K562 (cell line): ENCODE data around the gene CACNA1C. TPM values are rescaled to one million over a fixed set of nuclear protein-coding genes. Genes with fewer than 3 reads are reported as not detected.

Source experiments
- ATAC-seq: fragments of 200-7000 bp; cut with Tn5 transposase; 3 replicates; pipeline ENCODE4 v1.9.1; 2020; ENCODE audit warnings: moderate library complexity
- BruUV-seq: library from RNA; stranded (reverse); fragments of 400-500 nt; replicated peaks from 2 replicates; lab custom pipeline; 2021; lab: Mats Ljungman, UMichigan
- CTCF ChIA-PET: fragments of 300-600 bp; formaldehyde crosslinking; extraction: SDS; loops from one replicate; lab custom pipeline; 2021; ENCODE audit warnings: low intra/inter-chr PET ratio; lab: Yijun Ruan, JAX
- POLR2A ChIA-PET: fragments of 300-600, 350-650 bp; sonication (Branson Sonifier 250); formaldehyde crosslinking; extraction: SDS; loops from one replicate; lab custom pipeline; 2021; ENCODE audit warnings: antibody characterized with exemption, inconsistent platforms; lab: Yijun Ruan, JAX
- DNase-seq, 4 experiments: peaks; one replicate each; pipeline versions ENCODE4 v3.0.0 to v3.0.0-alpha.2; 2011 to 2018; ENCODE audit warnings: low spot score in 3 of 4, mixed read lengths in 3 of 4; ENCODE audit errors: extremely low read depth in 1 of 4
- FAIRE-seq: peaks from 2 replicates; lab custom pipeline; 2011; peaks lifted over from hg19 to GRCh38; lab: Jason Lieb, UNC
- H2AFZ ChIP-seq: 2 replicates; pipeline ENCODE4 v1.6.0; 2011; ENCODE audit warnings: low read depth, low read length, control low read depth, inconsistent platforms
- H3K27ac ChIP-seq: fragments of 200-600 bp; 3 replicates; pipeline ENCODE4 v1.8.0; 2011; ENCODE audit warnings: low read depth, mild to moderate bottlenecking, control low read depth, inconsistent platforms, low read length, moderate library complexity, mixed read lengths; ENCODE audit errors: extremely low read depth
- H3K27me3 ChIP-seq, 2 experiments: fragments of 300-600 bp in 1 of 2; 2 replicates in 1 of 2; 3 replicates in 1 of 2; pipeline versions ENCODE4 v1.6.0 to v1.8.0; 2011; ENCODE audit warnings: inconsistent platforms in 2 of 2, low read length in 2 of 2, mild to moderate bottlenecking in 1 of 2, mixed read lengths in 1 of 2, moderate library complexity in 1 of 2; ENCODE audit not compliant: control insufficient read depth in 2 of 2, insufficient read depth in 2 of 2
- H3K36me3 ChIP-seq: fragments of 300-600 bp; 3 replicates; pipeline ENCODE4 v1.8.0; 2011; ENCODE audit warnings: mild to moderate bottlenecking, low read length, inconsistent platforms; ENCODE audit not compliant: control insufficient read depth, insufficient read depth
- H3K4me1 ChIP-seq, 2 experiments: fragments of 200-600 bp in 1 of 2; replicated peaks in 1 of 2; 2 replicates in 1 of 2; 3 replicates in 1 of 2; pipeline versions ENCODE4 v1.5.1 to v1.8.0; 2011; ENCODE audit warnings: inconsistent platforms in 2 of 2, low read length in 2 of 2, mild to moderate bottlenecking in 1 of 2, mixed read lengths in 1 of 2, moderate library complexity in 1 of 2; ENCODE audit not compliant: control insufficient read depth in 2 of 2, insufficient read depth in 2 of 2
- H3K4me2 ChIP-seq: 2 replicates; pipeline ENCODE4 v1.6.1; 2011; ENCODE audit warnings: low read length, control low read depth, inconsistent platforms, mixed read lengths; ENCODE audit not compliant: insufficient read depth
- H3K4me3 ChIP-seq: fragments of 200-600 bp; sonication (generic), shearing (Covaris generic); 2 replicates; pipeline ENCODE4 v1.5.1; 2016; ENCODE audit warnings: control low read depth, inconsistent platforms
- H3K79me2 ChIP-seq: fragments of 200-600 bp; 3 replicates; pipeline ENCODE4 v1.8.0; 2011; ENCODE audit warnings: low read length, inconsistent platforms; ENCODE audit not compliant: control insufficient read depth, insufficient read depth
- H3K9ac ChIP-seq, 2 experiments: 2 replicates each; pipeline versions ENCODE4 v1.6.0 to v1.6.1; 2011; ENCODE audit warnings: low read depth in 2 of 2, low read length in 2 of 2, control low read depth in 1 of 2, inconsistent platforms in 1 of 2, mild to moderate bottlenecking in 1 of 2, mixed read lengths in 1 of 2; ENCODE audit not compliant: insufficient read depth in 1 of 2
- H3K9me1 ChIP-seq: one replicate; pipeline ENCODE4 v1.6.0; 2011; ENCODE audit warnings: inconsistent platforms, mild to moderate bottlenecking, low read length, moderate library complexity; ENCODE audit not compliant: control insufficient read depth, insufficient read depth
- H3K9me3 ChIP-seq: replicated peaks from 2 replicates; pipeline ENCODE4 v1.5.1; 2011; ENCODE audit warnings: low read depth, low read length, inconsistent platforms; ENCODE audit not compliant: control insufficient read depth, insufficient read depth
- H4K20me1 ChIP-seq: replicated peaks from 2 replicates; pipeline ENCODE4 v1.6.1; 2011; ENCODE audit warnings: low read length, inconsistent platforms, mixed read lengths; ENCODE audit not compliant: control insufficient read depth, insufficient read depth
- CBX3 ChIP-seq, 2 experiments: IDR thresholded peaks; 1 replicate in 1 of 2; 2 replicates in 1 of 2; pipeline ENCODE4 v1.6.1; 2012; ENCODE audit warnings: inconsistent platforms in 2 of 2, low read length in 2 of 2, borderline replicate concordance in 1 of 2, control low read depth in 1 of 2
- DLX4 ChIP-seq: fragments of 250-450 bp; sonication (Bioruptor Pico); IDR thresholded peaks from 2 replicates; pipeline ENCODE4 v1.6.1; 2021; ENCODE audit warnings: mild to moderate bottlenecking
- FOXP1 ChIP-seq: sonication (generic); formaldehyde crosslinking; IDR thresholded peaks from 2 replicates; pipeline ENCODE4 v1.8.0; 2022; ENCODE audit warnings: mild to moderate bottlenecking, missing genetic modification reagents
- KLF6 ChIP-seq: fragments of 250-450 bp; sonication (Bioruptor Pico); IDR thresholded peaks from 2 replicates; pipeline ENCODE4 v1.4.0; 2020; ENCODE audit warnings: mild to moderate bottlenecking, moderate library complexity, borderline replicate concordance
- ZHX1 ChIP-seq: fragments of 150-350 bp; conservative IDR thresholded peaks from 2 replicates; pipeline ENCODE4 v1.6.1; 2014; ENCODE audit warnings: low read length
- ZNF239 ChIP-seq: fragments of 250-450 bp; sonication (Bioruptor Pico); IDR thresholded peaks from 2 replicates; pipeline ENCODE4 v1.4.0; 2020; ENCODE audit warnings: mild to moderate bottlenecking
- WGBS: fragments of 100-300 bp; shearing (Covaris generic); methylation state at CpG from one replicate; pipeline ENCODE4 v1.1.6; 2016; ENCODE audit warnings: low coverage, mixed read lengths; ENCODE audit not compliant: insufficient coverage; ENCODE audit errors: missing lambda C conversion rate; 5-methylcytosine and 5-hydroxymethylcytosine counted together
- in situ Hi-C: fragments of 300-500 bp; cut with MboI; formaldehyde crosslinking; loops from 4 replicates; pipeline ENCODE4 v1.15.0; 2018; ENCODE audit warnings: inconsistent platforms, mixed read lengths
- intact Hi-C: fragments of 100-400 bp; cut with micrococcal nuclease; formaldehyde crosslinking; loops from 2 replicates; pipeline ENCODE4 v1.14.2; 2022
- polyA plus RNA-seq, 8 experiments: library from polyadenylated mRNA; depleted of rRNA in 4 of 8; stranded (reverse) in 5 of 8; unstranded in 3 of 8; fragments of >200 nt; fragmentation: Nextera tagmentation in 2 of 8; fragmentation: Illumina TruSeq in 1 of 8; extraction: Ambion mirVana in 2 of 8; extraction: Trizol in 1 of 8; gene quantifications; 2 replicates each; pipeline versions ENCODE4 v1.2.1 to v1.2.3, GENCODE V29; 2011 to 2014; ENCODE audit warnings: inconsistent platforms in 1 of 8, missing spikeins in 1 of 8
- total RNA-seq, 7 experiments: library from RNA; depleted of rRNA in 6 of 7; stranded (reverse); fragments of >200 nt in 6 of 7; fragmentation: Illumina TruSeq in 2 of 7; extraction: Trizol in 2 of 7; gene quantifications; 2 replicates each; pipeline versions ENCODE4 v1.2.1 to v1.2.3, GENCODE V29; 2011 to 2021; ENCODE audit warnings: low replicate concordance in 1 of 7
- TF ChIP-seq, protein P1 (sequence below), 3 experiments: fragments of 200-800 bp in 1 of 3; fragments of 250-450 bp in 1 of 3; fragments of 450-650 bp in 1 of 3; sonication (Bioruptor Pico) in 1 of 3; sonication (Bioruptor generic) in 1 of 3; formaldehyde crosslinking in 1 of 3; IDR thresholded peaks; 2 replicates each; pipeline versions ENCODE4 v1.6.1 to v1.8.0; 2016 to 2022; ENCODE audit warnings: mild to moderate bottlenecking in 2 of 3, missing genetic modification characterization in 2 of 3, missing compliant biosample characterization in 1 of 3, moderate library complexity in 1 of 3
- TF ChIP-seq, protein P2 (sequence below): fragments of 450-650 bp; formaldehyde crosslinking; IDR thresholded peaks from 2 replicates; pipeline ENCODE4 v1.4.0; 2020; ENCODE audit warnings: mild to moderate bottlenecking, moderate library complexity
- TF ChIP-seq, protein P3 (sequence below): fragments of 250-450 bp; sonication (Bioruptor Pico); IDR thresholded peaks from 2 replicates; pipeline ENCODE4 v1.9.0; 2021; ENCODE audit warnings: mild to moderate bottlenecking, inconsistent platforms

The CACNA1C gene
- total and polyA plus RNA-seq, 9 of the 15 experiments (the other 6 are each of a cell fraction or from before 2014, with no cell fraction given) = not detected

DNA sequence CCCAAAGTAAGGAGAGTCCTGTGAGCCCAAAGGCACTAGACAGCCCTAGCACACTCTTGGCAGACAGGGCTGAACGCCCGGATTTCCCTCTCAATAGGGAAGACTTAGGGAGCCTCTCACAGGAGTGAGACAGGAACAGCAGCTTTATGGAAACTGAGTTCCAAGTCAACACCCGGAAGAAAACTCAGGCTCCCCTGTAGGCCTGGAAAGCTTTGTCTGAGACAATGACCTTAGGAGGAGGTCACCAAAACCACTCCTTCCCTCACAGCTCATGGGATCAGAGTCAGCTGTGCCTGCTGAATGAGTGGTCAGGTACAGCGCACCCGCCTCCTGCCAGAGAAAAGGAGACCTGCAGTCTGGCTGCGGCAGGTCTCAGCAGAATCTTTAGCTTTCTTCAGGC, 229.5 kb downstream of the CACNA1C start:
- DNase-seq (no peak), ATAC-seq (no peak), FAIRE-seq (no peak)
- Histone ChIP-seq H3K36me3 (no peaks in the 10 kb centered on the region), H3K9ac (no peak overlapping the region), H3K9me1 (no peaks in the 10 kb centered on the region), H4K20me1 (no peaks in the 10 kb centered on the region), H3K4me2 (no peak overlapping the region), H2AFZ (no peak overlapping the region), H3K9me3 (no peaks in the 10 kb centered on the region), H3K27me3 (peaks cover 8 to 30% of the 10 kb centered on the region in 2 experiments; a peak in 3 of 5 replicates), H3K4me3 (no peak overlapping the region), H3K79me2 (no peaks in the 10 kb centered on the region), H3K4me1 (no peaks in the 10 kb centered on the region), H3K27ac (no peak overlapping the region)
- ChIA-PET CTCF (no interaction called here), POLR2A (no interaction called here)
- WGBS = 0% methylated on average over 3 of the region's 6 CpGs
- BruUV-seq = no TSS peak
- in situ Hi-C loops (loop anchor here (25.0 kb wide), 1 partner anchor 220 kb away; the partner anchor contains the start of gene CACNA1C), intact Hi-C loops (loop anchor here (5.0 kb wide), 1 partner anchor 225 kb away; no protein-coding TSS in a partner anchor)
- TF ChIP-seq FOXP1 (CRISPR knock-in tag) (no peak), CBX3 (IDR thresholded peaks at IDR 0.05; ENCODE audit: borderline replicate concordance in 1 of 2, low read length in 2 of 2) (no peak), DLX4 (CRISPR knock-in tag) (no peak), ZNF239 (CRISPR knock-in tag) (no peak), ZHX1 (no peak), KLF6 (no peak)
- TF ChIP-seq, protein P1, sequence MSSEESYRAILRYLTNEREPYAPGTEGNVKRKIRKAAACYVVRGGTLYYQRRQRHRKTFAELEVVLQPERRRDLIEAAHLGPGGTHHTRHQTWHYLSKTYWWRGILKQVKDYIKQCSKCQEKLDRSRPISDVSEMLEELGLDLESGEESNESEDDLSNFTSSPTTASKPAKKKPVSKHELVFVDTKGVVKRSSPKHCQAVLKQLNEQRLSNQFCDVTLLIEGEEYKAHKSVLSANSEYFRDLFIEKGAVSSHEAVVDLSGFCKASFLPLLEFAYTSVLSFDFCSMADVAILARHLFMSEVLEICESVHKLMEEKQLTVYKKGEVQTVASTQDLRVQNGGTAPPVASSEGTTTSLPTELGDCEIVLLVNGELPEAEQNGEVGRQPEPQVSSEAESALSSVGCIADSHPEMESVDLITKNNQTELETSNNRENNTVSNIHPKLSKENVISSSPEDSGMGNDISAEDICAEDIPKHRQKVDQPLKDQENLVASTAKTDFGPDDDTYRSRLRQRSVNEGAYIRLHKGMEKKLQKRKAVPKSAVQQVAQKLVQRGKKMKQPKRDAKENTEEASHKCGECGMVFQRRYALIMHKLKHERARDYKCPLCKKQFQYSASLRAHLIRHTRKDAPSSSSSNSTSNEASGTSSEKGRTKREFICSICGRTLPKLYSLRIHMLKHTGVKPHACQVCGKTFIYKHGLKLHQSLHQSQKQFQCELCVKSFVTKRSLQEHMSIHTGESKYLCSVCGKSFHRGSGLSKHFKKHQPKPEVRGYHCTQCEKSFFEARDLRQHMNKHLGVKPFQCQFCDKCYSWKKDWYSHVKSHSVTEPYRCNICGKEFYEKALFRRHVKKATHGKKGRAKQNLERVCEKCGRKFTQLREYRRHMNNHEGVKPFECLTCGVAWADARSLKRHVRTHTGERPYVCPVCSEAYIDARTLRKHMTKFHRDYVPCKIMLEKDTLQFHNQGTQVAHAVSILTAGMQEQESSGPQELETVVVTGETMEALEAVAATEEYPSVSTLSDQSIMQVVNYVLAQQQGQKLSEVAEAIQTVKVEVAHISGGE (CRISPR knock-in tag; IDR thresholded peaks at IDR 0.05) = no peak
- TF ChIP-seq, protein P2, sequence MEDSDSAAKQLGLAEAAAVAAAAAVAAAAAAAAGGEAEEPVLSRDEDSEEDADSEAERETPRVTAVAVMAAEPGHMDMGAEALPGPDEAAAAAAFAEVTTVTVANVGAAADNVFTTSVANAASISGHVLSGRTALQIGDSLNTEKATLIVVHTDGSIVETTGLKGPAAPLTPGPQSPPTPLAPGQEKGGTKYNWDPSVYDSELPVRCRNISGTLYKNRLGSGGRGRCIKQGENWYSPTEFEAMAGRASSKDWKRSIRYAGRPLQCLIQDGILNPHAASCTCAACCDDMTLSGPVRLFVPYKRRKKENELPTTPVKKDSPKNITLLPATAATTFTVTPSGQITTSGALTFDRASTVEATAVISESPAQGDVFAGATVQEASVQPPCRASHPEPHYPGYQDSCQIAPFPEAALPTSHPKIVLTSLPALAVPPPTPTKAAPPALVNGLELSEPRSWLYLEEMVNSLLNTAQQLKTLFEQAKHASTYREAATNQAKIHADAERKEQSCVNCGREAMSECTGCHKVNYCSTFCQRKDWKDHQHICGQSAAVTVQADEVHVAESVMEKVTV (CRISPR knock-in tag) = no peak
- TF ChIP-seq, protein P3, sequence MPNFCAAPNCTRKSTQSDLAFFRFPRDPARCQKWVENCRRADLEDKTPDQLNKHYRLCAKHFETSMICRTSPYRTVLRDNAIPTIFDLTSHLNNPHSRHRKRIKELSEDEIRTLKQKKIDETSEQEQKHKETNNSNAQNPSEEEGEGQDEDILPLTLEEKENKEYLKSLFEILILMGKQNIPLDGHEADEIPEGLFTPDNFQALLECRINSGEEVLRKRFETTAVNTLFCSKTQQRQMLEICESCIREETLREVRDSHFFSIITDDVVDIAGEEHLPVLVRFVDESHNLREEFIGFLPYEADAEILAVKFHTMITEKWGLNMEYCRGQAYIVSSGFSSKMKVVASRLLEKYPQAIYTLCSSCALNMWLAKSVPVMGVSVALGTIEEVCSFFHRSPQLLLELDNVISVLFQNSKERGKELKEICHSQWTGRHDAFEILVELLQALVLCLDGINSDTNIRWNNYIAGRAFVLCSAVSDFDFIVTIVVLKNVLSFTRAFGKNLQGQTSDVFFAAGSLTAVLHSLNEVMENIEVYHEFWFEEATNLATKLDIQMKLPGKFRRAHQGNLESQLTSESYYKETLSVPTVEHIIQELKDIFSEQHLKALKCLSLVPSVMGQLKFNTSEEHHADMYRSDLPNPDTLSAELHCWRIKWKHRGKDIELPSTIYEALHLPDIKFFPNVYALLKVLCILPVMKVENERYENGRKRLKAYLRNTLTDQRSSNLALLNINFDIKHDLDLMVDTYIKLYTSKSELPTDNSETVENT (CRISPR knock-in tag) = no peak
